HL-60/S4 (cell line): ENCODE measurements around the gene RBM17.
"Not testable (repeated sequence)": the region's sequence is repeated elsewhere in the genome, so short reads cannot be mapped to it uniquely, and the experiment has no call there.

ENCODE experiments used
- in situ Hi-C: fragments of 300-500 bp; cut with MboI; formaldehyde crosslinking; loops from 2 replicates; pipeline ENCODE4 v1.14.3; 2022; ENCODE audit warnings: low sequenced_read_pairs

Gene RBM17

DNA sequence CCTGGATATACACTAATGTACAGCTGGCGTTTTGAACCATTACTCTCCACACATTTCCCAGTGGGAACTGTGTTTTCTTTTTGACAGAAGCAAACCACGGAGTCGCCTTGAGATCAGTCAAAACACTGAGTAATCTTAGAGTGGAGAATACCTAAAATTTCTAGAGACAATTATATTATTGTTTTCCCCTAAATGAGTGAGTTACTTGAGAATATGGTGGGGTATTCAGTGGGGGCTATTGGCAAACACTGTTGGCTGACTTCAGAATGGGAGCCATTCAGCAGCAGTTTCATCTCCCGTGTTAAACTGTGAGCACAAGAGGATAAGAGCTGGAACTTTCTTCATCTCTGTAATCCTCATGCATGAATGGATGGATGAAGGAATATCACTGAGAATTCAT is 32.9 kb upstream of the RBM17 start:
- in situ Hi-C loops = no loop called here

DNA sequence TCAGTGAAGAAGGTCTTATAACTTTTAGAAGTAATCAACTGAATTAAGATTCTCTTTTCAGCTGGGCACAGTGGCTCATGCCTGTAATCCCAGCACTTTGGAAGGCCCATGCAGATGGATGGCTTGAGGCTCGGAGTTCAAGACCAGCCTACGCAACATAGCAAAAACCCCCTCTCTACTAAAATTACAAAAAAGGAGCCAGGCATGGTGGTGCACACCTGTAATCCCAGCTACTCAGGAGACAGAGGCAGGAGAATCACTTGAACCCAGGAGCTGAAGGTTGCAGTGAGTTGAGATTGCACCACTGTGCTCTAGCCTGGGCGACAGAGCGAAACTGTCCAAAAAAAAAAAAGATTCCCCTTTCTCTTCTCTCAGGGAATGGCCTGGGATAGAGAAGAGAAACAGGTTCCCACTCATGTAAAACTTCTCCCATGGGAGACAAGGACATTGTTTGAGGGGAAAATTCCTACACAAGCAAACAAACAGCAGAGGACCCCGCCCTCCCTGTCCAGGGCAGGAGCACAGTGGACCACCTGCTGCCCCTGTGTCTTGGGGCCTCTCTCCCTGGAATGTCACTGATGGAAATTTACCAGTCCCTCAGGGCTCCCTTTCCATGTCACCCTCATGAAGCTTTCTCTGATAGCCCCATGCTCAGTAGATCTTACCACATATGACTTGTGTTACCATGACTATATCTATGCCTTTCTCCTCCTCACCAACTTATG is 32.3 kb upstream of the RBM17 start:
- in situ Hi-C loops = no loop called here

DNA sequence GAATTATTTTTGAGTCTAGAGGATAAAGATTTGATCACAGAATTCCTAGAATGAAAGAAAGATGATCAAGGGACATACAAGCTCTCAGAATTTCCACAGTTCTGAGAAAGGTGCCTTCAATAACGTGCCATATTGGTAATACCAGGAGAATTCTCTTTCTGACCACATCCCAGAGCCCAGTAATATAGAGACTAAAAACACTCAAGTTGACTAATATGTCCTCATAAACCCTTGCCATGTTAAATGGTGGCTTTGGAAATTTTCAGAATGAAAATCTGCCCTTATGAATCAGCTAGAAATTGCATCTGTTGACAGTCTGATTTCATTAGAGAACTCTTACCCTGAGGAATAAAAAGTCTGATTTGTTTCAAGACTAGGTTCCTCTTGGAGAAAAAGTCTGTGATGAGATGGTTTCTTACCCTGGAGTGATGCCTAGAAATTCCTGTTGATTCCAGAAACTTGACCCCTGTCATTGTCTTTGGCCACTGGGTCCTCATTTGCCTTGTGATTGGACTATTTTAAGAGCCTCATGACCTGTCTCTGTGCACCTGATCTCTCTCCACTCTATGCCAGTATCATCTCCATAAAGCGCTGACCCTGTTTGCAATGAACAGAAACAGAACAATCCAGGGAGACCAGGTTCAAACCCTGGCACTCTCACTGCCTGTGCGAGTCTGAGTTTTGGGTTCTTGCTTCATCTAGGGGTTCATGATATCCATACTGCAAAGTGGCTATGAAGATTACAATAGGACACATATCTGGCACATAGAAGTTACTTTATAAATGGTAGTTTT is 30.0 kb upstream of the RBM17 start:
- in situ Hi-C loops = no loop called here

DNA sequence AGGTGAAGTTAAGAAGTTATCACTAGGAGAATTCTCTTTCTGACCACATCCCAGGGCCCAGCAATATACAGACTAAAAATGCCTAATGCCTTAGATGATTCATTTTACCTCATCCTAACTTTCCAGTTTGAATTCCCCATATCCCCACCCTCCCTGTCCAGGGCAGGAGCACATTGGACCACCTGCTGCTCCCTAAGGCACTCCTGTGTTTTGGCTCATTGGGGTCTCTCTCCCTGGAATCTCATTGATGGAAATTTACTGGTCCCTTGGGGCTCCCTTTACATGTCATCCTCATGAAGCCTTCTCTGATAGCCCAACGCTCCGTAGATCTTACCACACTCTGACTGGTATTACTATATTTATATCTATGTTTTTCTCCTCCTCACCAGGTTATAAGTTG is 29.3 kb upstream of the RBM17 start:
- in situ Hi-C loops = no loop called here

DNA sequence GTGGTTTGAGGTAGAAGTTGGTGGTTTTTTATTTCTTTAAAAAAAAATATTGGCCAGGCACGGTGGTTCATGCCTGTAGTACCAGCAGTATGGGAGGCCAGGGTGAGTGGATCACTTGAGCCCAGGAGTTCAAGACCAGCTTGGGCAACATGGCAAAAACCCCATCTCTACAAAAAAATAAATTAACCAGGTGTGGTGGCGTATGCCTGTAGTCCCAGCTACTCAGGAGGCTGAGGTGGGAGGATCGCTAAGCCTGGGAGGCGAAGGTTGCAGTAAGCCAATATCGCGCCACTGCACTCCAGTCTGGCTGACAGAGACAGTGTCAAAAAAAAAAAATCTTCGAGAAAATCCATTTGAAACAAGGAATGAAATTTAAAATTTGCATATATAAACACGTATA is 27.8 kb upstream of the RBM17 start:
- in situ Hi-C loops = no loop called here

DNA sequence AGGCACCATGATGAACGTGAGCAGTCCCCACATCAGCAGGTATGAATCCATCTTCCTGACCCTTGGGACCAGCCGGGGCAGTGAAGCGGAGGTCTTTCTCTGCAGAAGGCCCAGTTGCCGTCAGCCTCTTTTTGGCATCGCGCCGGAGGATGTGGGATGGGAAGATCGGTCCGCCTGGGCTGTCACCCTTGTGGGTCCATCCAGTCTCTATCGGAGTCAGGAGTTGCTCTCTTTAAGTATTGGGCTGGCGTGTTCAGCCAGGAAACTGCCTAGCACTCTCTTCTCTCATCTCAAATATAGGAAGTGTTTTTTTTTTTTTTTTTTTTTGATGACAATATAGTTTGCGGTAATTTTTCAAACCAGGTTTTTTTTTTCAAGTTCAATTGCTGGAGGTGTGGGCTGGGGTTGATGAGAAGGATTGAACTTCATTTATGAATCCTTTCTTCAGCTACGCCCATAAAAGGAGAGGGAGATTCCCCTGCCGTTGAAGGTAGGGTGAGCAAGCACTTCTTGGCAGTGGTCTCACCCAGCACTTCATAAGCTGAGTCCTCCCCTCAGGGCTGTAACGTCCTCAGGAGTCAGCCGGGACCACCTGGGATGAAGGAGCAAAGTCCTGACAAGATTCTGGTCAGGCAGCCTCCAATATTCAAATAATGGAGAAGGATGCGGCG is 26.6 kb upstream of the RBM17 start, which contains the start of gene IL2RA:
TSS of gene IL2RA (minus strand) at position 267 of the 671 bp plus-strand sequence. CDS start at position 51, 216 bp downstream.
- in situ Hi-C loops = no loop called here

DNA sequence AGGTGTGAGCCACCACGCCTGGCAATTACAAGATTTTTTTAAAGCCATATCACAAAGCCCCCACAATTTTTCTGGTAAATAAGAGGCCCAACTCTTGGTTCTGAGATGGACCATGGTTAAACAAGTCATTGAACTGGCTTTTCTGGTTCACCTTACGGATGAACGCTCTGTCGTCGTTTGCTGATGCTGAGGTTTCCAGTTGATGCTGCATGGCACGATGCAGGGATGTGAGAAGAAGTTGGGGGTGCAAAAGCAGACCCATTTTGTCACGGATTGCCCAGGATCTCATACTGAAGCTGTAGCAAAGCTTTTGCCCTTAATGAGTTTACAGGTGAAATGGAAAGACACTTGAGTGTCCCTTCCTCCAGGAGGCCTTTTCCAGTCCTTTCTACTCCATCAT is 24.7 kb upstream of the RBM17 start:
- in situ Hi-C loops = no loop called here

DNA sequence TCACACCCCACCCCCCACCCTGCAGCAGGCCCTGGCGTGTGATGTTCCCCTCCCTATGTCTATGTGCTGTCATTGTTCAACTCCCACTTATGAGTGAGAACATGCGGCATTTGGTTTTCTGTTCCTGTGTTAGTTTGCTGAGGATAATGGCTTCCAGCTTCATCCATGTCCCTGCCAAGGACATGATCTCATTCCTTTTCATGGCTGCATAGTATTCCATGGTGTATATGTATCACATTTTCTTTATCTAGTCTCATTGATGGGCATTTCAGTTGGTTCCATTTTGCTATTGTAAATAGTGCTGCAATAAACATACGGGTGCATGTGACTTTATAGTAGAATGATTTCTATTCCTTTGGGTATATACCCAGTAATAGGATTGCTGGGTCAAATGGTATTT is 24.1 kb upstream of the RBM17 start:
- in situ Hi-C loops = not testable (repeated sequence)

DNA sequence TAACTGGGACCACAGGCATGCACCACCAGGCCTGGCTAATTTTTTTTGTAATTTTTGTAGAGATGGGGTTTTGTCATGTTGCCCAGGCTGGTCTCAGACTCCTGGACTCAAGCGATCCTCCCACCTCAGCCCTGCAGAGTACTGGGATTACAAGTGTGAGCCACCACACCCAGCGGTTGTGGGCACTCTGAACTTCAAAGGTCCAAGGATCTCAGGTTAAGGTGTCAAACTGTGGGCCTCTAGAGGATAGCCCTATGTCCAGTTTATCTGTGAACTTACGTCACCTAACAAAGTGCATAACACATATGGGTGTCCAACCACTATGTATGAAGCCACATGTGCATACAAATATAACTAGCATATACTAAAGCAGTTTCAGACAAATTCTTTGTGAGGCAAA is 23.4 kb upstream of the RBM17 start:
- in situ Hi-C loops = no loop called here

DNA sequence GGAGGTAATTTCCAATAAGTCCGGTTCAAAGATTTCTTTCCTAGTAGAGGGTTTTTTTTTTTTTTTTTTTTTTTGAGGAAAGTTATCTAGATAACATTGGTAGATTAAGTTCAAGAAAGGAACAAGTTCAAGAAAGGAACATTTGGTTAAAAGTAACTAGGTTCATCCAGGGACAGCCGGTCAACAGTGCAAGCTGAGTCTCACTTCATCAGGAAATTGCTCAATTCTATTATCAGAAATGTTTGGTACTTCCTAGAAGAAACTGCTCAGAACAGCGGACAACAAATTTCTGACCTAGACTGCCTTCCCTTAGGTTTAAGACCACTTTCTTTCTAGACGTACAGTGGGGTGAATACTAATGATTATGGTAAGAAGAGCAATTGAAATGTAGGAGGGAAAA is 23.0 kb upstream of the RBM17 start:
- in situ Hi-C loops = no loop called here

DNA sequence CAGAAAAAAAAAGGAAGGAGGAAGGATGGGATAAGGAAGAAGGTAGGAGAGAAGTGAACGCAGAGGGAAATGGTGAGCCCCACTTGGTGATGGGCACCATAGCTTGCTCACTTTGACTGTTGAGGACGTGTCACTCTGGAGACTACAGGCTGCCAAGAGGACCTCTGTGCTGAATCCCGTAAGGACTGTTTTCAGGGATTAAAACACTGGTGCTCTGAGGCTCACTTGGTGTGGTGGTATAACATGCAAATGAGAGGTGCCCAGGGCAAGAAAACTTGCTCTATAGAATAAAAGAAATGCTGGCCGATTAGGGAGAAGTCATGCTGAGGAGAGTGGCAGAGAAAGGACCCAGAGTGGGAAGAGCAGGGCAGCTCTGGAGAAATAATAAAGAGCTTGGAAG is 21.4 kb upstream of the RBM17 start:
- in situ Hi-C loops = no loop called here

DNA sequence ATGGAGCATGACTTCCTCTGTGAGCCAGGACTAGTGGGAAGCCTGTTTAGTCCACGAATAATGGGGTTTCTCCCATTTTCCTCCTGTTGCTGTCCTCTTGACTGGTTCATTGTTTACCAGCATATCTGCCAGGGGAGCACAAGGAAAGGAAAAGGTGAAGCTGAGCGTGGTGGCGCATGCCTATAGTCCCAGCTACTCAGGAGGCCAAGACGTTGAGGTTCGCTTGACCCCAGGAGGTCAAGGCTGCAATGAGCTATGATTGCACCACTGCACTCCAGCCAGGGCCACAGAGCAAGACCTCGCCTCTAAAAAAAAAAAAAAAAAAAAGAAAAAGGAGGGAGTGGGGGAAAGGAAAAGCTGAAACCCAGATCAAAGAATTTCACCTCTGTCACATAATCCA is 20.8 kb upstream of the RBM17 start:
- in situ Hi-C loops = no loop called here

DNA sequence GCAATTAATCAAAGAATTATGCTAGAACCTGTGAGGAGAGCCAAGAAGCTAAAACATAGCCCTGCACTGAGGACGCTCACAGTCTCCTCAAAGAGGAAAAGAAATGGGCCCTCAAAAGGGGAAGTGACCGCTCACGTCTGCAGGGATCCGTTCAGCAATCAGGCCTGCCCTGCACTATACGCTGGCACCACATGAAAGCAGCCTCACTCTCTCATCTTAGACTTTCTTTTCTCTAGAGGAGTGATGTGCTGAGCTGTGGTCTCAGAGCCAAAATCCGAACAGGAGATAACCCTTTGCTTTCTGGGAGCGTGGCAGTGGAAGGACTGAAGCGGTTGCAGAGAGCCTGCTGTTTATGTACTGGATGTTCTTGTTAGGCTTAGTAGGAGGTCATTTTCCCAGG is 20.4 kb upstream of the RBM17 start:
- in situ Hi-C loops = no loop called here

DNA sequence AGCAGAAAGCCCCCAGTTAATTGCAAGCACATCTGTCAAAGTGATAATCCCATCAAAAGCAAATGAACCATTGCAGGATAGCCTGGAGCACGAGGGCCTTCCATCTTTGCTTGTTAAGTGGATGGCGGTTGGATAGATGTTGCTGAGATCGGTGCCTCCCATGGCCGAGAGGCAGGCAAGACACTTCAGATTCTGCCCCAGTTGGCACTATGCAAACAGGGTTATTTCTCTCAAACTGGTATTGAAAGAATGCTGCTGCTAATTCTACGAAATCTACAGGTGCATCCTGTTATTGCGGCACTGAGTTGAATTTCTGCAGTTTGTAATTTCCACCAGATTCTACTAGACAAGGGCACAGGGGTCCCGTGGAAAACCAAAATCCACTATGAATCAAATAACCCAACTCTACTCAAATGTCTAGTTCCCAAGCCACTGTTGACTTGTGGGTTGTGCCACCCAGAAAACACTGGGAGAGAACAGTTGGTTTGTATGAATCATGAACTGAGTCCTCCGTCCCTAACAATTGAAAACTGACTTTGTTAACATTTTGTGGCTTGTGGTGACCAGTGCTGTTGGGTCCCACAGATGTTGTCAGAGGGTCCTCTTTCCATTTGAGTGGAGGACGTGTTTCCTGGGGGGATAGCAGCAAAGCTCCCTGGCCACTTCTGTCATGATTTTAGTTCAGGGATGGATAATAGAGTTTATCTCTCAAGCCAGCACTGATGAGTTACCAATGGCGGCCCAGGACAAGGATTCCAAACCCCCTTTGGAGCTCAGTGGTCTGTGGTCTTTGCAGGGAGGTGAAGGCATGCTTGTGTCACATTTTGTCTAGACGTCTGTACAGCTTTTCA is 19.5 kb upstream of the RBM17 start:
- in situ Hi-C loops = no loop called here

DNA sequence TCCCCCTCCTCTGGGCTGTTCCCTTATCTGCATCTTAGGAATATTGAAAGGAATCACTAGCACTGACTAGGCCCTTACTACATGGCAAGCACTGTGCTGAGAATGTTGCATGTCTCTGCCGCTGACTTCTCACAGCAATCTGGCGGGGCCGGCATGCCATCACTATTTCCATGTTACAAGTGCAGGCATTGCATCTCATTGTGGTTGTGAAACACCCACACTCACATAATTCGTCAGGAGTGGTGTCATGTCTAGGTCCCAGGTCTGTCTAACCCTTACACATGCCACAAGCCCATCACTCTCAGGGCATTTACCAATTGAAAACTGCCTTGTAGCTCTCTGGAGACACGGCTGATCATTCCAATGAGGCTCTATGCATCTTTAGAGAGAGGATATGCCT is 18.2 kb upstream of the RBM17 start:
- in situ Hi-C loops = no loop called here

DNA sequence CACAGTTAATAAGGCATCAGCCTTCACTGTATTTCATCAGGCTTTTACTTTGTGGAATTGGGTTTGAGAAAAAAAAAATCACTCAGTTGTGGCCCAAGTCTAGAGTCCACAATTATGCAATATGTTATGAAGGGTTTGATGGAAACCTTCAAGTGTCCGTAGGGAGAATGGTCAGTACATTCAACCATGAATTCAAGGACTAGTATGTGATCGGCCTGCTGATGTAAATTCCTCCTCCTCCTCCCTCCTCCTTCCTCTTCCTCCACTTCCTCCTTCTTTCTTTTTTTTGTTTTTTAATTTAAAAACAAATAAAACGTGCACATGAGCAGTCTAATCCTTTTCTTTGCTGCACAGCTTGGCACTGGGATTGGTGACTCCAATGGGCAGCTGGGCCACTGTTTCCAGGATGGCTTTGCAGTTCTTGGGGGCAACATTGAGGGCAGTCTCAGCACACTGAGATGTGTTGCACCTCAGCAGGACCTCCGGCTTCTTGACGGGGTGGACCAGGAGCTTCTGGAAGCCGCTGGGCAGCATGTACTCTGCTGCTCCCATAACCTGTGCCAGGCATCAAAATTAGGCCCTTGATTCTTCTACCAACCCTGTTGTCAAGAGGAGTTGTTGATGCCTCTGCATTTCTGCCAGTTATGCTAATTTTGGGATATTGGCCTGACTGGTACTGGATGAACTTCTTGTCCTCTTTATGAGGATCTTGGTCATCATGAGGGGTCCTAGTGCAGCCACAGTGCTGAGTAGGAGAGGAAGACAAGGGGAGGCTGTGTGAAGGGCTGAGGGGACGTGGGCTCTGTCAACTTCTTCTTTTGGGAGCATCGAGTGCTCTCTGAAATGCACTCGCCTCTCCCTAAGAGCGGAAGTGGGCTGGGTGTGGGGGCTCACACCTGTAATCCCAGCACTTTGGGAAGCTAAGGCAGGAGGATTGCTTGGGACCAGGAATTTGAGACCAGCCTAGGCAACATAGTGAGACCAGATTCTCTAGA is 17.4 kb upstream of the RBM17 start:
- in situ Hi-C loops = no loop called here

DNA sequence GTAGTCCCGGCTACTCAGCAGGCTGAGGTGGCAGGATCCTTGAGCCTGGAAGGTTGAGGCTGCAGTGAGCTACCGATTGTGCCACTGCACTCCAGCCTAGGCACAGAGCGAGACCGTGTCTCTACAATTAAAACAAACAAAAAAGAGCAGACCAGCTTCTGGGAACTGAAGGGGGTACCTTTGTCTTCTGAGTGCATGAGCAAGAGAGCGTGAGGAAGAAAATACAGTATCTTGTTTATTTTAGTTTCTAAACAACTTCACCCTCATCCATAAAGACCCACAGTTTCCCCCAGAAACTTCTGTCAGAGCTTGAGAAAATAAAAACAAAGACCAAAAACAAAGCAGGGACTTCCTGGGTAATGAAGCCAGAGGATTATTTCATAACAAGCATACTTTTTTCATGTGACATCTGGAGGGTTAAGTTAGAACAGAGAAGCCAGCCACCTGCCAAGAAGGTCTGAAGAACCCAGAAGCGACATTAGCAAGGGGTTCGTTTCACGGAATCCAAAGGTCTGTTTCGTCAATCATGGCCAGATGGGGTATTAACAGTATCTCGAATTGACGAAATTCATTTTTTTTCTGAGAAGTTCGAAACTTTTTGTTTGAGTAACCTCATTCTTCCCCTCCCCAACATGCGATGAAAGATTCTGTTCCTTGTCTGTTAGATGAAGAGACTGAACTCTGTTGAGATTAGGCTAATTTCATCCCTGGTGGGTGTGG is 16.5 kb upstream of the RBM17 start:
- in situ Hi-C loops = no loop called here

DNA sequence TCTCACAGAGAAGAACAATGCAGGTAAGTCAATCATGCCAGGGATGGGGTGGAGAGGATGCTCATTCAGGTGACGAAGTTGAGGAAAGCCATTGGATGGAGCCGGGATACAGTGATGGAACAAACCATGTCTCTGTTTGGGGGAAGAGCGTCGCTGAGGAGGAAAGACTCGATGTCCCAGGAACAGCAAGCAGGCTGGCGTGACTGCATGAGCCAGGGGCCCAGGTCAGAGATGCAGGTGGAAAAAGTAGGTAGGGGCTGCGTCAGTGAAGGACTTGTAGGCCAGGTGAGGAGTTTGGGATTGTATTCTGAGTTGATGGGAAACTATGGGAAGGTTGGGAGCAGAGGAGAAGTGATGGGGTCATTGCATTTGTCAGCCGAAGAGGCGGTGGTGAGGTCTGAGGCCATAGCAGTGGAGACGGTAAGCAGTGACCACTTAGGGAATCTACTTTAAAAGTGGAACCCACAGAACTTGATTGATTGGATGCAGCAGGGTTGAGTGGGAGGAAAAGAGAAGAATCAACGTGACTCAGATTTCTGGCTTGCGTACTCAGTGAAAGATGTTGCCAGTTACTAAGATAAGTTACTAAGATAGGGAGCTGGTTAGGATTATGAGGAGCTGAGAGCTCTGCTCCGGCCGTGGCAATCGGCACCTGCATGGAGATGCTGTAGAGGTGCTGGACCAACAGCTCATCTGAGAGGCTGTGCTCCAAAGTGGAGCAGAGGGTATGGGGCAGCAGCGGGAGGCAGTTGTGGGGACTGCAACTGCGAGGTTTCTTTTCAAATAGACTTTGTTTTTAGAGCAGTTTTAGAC is 14.1 kb upstream of the RBM17 start:
- in situ Hi-C loops = no loop called here
